Measurements from ENCODE around the gene C6orf141. TPM values are rescaled to one million over a fixed set of nuclear protein-coding genes. Genes with fewer than 3 reads are reported as not detected.
"Not testable (repeated sequence)": the region's sequence is repeated elsewhere in the genome, so short reads cannot be mapped to it uniquely, and the experiment has no call there.

C6orf141 gene
- total RNA-seq, 2 experiments from 2014 or later, result 0.26 TPM; not detected in 1

GRCh38 chr6:49556429-49556837, 6.0 kb downstream of the C6orf141 start:
- ChIA-PET POLR2A (no interaction called here), CTCF (no interaction called here)
- ATAC-seq (no peak), DNase-seq (no peak)
- H3K4me1 Mint-ChIP-seq (ENCODE audit: low read depth), result peaks cover 5% of the 10 kb centered on the region
- H3K4me3 Mint-ChIP-seq, result no peak overlapping the region
- peaks cover 5% of the 10 kb centered on the region for H3K27me3 Mint-ChIP-seq (ENCODE audit: low read depth)
- H3K27ac Mint-ChIP-seq, result no peak overlapping the region
- H3K9me3 Mint-ChIP-seq (ENCODE audit: insufficient read depth), result no peaks in the 10 kb centered on the region
- no peaks in the 10 kb centered on the region for H3K36me3 Mint-ChIP-seq (ENCODE audit: low read depth)

DNA sequence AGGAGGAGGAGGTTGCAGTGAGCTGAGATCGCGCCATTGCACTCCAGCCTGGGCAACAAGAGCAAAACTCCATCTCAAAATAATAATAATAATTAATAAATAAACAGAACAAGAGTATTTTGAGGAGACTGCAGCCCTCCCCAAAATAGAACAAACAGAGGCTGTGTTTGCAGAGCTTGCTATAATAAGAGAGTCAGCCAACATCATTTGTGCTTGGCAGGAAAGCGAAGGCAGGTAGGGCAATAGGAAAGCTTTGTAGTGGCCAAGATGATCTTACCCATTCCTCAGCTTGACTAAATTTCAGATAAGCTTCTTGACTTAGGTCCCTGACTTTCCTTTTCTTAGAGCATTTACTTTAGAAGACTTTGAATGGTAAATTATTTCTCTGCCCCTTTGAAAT, 6.7 kb downstream of the C6orf141 start:
- DNase-seq (no peak), ATAC-seq (no peak)
- H3K4me1 Mint-ChIP-seq (ENCODE audit: low read depth), result no peaks in the 10 kb centered on the region
- no peaks in the 10 kb centered on the region for H3K9me3 Mint-ChIP-seq (ENCODE audit: insufficient read depth)
- no peak overlapping the region for H3K27ac Mint-ChIP-seq
- no peaks in the 10 kb centered on the region for H3K36me3 Mint-ChIP-seq (ENCODE audit: low read depth)
- POLR2A ChIA-PET, result no interaction called here
- CTCF ChIA-PET, result no interaction called here
- H3K27me3 Mint-ChIP-seq (ENCODE audit: low read depth), result no peaks in the 10 kb centered on the region
- no peak overlapping the region for H3K4me3 Mint-ChIP-seq

DNA sequence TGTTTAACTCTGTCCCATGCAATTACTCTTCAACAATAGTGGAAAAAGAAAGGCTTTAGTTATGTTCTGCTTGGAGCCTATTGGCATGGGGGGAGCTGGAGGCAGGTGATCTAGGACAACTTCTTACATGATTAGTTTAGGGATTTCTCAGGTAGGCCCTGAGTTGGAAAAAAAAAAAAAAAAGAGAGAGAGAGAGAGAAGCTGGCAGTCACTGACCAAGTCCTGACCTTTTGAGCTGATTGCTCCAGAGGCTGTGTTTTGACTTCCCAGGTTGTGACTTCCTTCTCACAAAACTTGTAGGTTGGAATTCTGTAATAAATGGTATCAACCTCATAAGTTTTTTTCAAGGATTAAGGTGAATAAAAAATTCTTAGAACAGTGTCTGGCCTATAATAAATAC, 7.8 kb downstream of the C6orf141 start:
- no peak for ATAC-seq
- Mint-ChIP-seq H3K27ac (no peak overlapping the region), H3K4me3 (no peak overlapping the region), H3K4me1 (ENCODE audit: low read depth) (no peaks in the 10 kb centered on the region), H3K27me3 (ENCODE audit: low read depth) (no peaks in the 10 kb centered on the region), H3K36me3 (ENCODE audit: low read depth) (no peaks in the 10 kb centered on the region), H3K9me3 (ENCODE audit: insufficient read depth) (no peaks in the 10 kb centered on the region)
- no peak for DNase-seq
- ChIA-PET POLR2A (no interaction called here), CTCF (no interaction called here)

GRCh38 chr6:49563006-49563886, 12.8 kb downstream of the C6orf141 start:
- no peak for DNase-seq
- POLR2A ChIA-PET, result no interaction called here
- Mint-ChIP-seq H3K36me3 (ENCODE audit: low read depth) (no peaks in the 10 kb centered on the region), H3K27me3 (ENCODE audit: low read depth) (peaks cover 5% of the 10 kb centered on the region), H3K4me1 (ENCODE audit: low read depth) (peaks cover 6% of the 10 kb centered on the region), H3K27ac (no peak overlapping the region), H3K9me3 (ENCODE audit: insufficient read depth) (no peaks in the 10 kb centered on the region), H3K4me3 (no peak overlapping the region)
- CTCF ChIA-PET, result interaction anchor here (1.2 kb wide), 1 partner anchor 30 kb away, joined by 3 read pairs; no protein-coding TSS in a partner anchor
- no peak for ATAC-seq

DNA sequence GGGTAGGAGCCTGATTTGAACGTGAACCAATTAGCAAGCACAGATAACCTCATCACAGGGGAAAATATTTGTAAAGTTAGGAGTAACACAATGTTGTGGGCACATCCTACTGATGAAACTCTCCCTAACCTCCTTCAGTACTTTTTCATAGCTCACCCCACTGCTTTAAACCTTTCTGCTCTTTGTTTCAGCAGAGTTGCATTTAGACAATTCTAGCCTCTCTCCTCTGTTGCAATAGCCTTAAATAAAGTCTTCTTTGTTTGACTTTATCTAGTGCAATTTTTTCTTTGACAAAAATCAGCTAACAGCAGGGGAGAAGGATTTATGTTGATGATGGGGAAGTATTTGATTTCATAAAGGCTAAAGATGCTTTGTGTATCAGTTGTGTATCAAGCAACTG, 14.1 kb downstream of the C6orf141 start:
- CTCF ChIA-PET, result interaction anchor here (1.2 to 1.9 kb wide), 2 partner anchors 31 to 33 kb away, joined by 3 to 6 read pairs; no protein-coding TSS in a partner anchor
- ATAC-seq (no peak), DNase-seq (no peak)
- POLR2A ChIA-PET, result no interaction called here
- Mint-ChIP-seq H3K4me3 (no peak overlapping the region), H3K27ac (no peak overlapping the region), H3K36me3 (ENCODE audit: low read depth) (no peaks in the 10 kb centered on the region), H3K9me3 (ENCODE audit: insufficient read depth) (no peaks in the 10 kb centered on the region), H3K4me1 (ENCODE audit: low read depth) (peaks cover 6% of the 10 kb centered on the region), H3K27me3 (ENCODE audit: low read depth) (peaks cover 5% of the 10 kb centered on the region)

DNA sequence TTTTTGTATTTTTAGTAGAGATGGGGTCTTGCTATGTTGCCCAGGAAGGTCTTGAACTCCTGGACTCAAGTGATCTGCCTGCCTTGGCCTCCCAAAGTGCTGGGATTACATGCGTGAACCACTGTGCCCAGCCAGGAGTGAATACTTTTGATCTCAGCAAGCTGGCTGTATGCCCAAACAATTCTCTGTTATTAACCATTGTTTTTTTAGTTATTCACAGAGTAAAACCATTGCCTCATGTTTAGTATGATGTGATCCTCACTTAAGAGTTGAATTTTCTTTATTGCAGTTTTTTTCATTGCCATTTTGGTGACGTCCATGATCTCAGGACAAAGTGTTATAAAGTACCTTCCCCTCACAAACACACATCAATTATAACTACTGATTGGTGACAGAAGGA, 14.8 kb downstream of the C6orf141 start:
- Mint-ChIP-seq H3K27me3 (ENCODE audit: low read depth) (peaks cover 9% of the 10 kb centered on the region), H3K36me3 (ENCODE audit: low read depth) (no peaks in the 10 kb centered on the region), H3K4me1 (ENCODE audit: low read depth) (peaks cover 6% of the 10 kb centered on the region), H3K9me3 (ENCODE audit: insufficient read depth) (no peaks in the 10 kb centered on the region), H3K4me3 (no peak overlapping the region), H3K27ac (no peak overlapping the region)
- ChIA-PET POLR2A (no interaction called here), CTCF (interaction anchor here (1.9 kb wide), 1 partner anchor 33 kb away, joined by 6 read pairs; no protein-coding TSS in a partner anchor)
- ATAC-seq (no peak), DNase-seq (no peak)

DNA sequence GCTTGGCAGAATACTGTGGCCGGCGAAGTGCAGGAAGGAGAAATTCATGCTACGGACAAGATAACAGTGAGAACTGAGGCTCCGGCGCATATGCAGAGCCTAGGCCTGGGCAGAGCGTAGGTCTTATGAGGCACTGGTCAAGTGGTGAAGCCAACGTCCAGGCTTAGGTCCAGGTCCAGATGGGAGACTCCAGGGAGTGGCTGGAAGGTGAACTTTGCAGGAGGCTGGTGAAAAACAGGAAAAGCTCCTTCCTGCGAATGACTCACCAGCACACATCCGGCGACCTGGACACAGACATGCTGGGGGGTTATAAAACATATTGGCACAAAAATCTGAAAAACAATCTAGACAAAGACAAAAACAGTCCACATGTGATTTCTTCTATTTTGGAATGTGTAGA, 15.4 kb downstream of the C6orf141 start:
- no peaks in the 10 kb centered on the region for H3K36me3 Mint-ChIP-seq (ENCODE audit: low read depth)
- no peaks in the 10 kb centered on the region for H3K9me3 Mint-ChIP-seq (ENCODE audit: insufficient read depth)
- ChIA-PET POLR2A (interaction anchor here (0.6 kb wide), 1 partner anchor 1043 kb away, joined by 4 read pairs; no protein-coding TSS in a partner anchor), CTCF (interaction anchor here (1.9 kb wide), 1 partner anchor 34 kb away, joined by 6 read pairs; no protein-coding TSS in a partner anchor)
- H3K27me3 Mint-ChIP-seq (ENCODE audit: low read depth), result peaks cover 9% of the 10 kb centered on the region
- H3K4me3 Mint-ChIP-seq, result no peak overlapping the region
- no peak for DNase-seq
- ATAC-seq, result no peak
- peaks cover 6% of the 10 kb centered on the region for H3K4me1 Mint-ChIP-seq (ENCODE audit: low read depth)
- no peak overlapping the region for H3K27ac Mint-ChIP-seq

- DNase-seq (no peak), ATAC-seq (no peak)
- ChIA-PET POLR2A (no interaction called here), CTCF (no interaction called here)
- no peaks in the 10 kb centered on the region for H3K36me3 Mint-ChIP-seq (ENCODE audit: low read depth)
- no peak overlapping the region for H3K27ac Mint-ChIP-seq
- H3K4me3 Mint-ChIP-seq, result no peak overlapping the region
- peaks cover 4% of the 10 kb centered on the region for H3K27me3 Mint-ChIP-seq (ENCODE audit: low read depth)
- H3K9me3 Mint-ChIP-seq (ENCODE audit: insufficient read depth), result no peaks in the 10 kb centered on the region
- peaks cover 5% of the 10 kb centered on the region for H3K4me1 Mint-ChIP-seq (ENCODE audit: low read depth)
Measured at GRCh38 chr6:49570474-49571079, 20.1 kb downstream of the C6orf141 start.

GRCh38 chr6:49576618-49577017, 26.1 kb downstream of the C6orf141 start:
- ChIA-PET CTCF (no interaction called here), POLR2A (no interaction called here)
- H3K9me3 Mint-ChIP-seq (ENCODE audit: insufficient read depth), result no peaks in the 10 kb centered on the region
- peaks cover 4% of the 10 kb centered on the region for H3K27me3 Mint-ChIP-seq (ENCODE audit: low read depth)
- no peaks in the 10 kb centered on the region for H3K4me1 Mint-ChIP-seq (ENCODE audit: low read depth)
- no peak overlapping the region for H3K27ac Mint-ChIP-seq
- no peak overlapping the region for H3K4me3 Mint-ChIP-seq
- ATAC-seq (no peak), DNase-seq (no peak)
- no peaks in the 10 kb centered on the region for H3K36me3 Mint-ChIP-seq (ENCODE audit: low read depth)

- Mint-ChIP-seq H3K4me3 (no peak overlapping the region), H3K4me1 (ENCODE audit: low read depth) (no peaks in the 10 kb centered on the region), H3K36me3 (ENCODE audit: low read depth) (no peaks in the 10 kb centered on the region), H3K27ac (no peak overlapping the region), H3K9me3 (ENCODE audit: insufficient read depth) (no peaks in the 10 kb centered on the region), H3K27me3 (ENCODE audit: low read depth) (peaks cover 4% of the 10 kb centered on the region)
- ChIA-PET CTCF (no interaction called here), POLR2A (no interaction called here)
- DNase-seq, result no peak
- ATAC-seq, result no peak
Measured at GRCh38 chr6:49579649-49580048, 29.2 kb downstream of the C6orf141 start.

DNA sequence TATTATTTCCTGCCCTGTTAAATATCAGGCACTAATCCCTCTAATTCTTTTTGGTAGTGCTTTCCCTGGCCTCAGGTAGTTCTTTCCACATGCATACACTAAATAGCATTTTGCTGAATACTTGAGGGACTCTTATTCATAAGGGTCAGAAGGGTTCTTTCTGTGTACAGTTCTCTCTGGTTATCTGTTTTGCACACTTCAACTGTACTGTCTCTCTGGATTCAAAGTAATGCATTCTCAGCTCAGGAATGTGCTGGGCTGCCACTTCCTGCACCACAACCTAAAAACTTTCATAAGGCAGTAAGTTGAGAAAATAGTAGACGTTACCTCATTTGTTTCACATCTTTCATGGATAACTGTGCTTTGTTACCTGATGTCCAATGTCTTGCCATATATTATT, 32.1 kb downstream of the C6orf141 start:
- Mint-ChIP-seq H3K4me3 (no peak overlapping the region), H3K4me1 (ENCODE audit: low read depth) (no peaks in the 10 kb centered on the region), H3K27ac (no peak overlapping the region), H3K27me3 (ENCODE audit: low read depth) (peaks cover 4% of the 10 kb centered on the region), H3K36me3 (ENCODE audit: low read depth) (no peaks in the 10 kb centered on the region), H3K9me3 (ENCODE audit: insufficient read depth) (no peaks in the 10 kb centered on the region)
- ATAC-seq, result no peak
- no peak for DNase-seq
- POLR2A ChIA-PET, result no interaction called here
- CTCF ChIA-PET, result no interaction called here

GRCh38 chr6:49587262-49587661, 36.8 kb downstream of the C6orf141 start:
- H3K36me3 Mint-ChIP-seq (ENCODE audit: low read depth); H3K27me3 Mint-ChIP-seq (ENCODE audit: low read depth); H3K27ac Mint-ChIP-seq; ATAC-seq; DNase-seq; CTCF ChIA-PET; H3K9me3 Mint-ChIP-seq (ENCODE audit: insufficient read depth); H3K4me3 Mint-ChIP-seq; POLR2A ChIA-PET; H3K4me1 Mint-ChIP-seq (ENCODE audit: low read depth): not testable (repeated sequence)

All from activated CD8-positive, alpha-beta T cell treated with anti-CD3 and anti-CD28 coated beads, Interleukin-2, amount 10 ng/mL, durations not matched to agents 7 days and 5 days (primary cell).